Heart right ventricle (tissue), 16 donors: ENCODE data around the gene PIM2. TPM values are rescaled to one million over a fixed set of nuclear protein-coding genes. Genes with fewer than 3 reads are reported as not detected.
A peak's percentile ranks its signal among the peaks of the same experiment; 100 is the strongest.

Source experiments
- ATAC-seq, 8 donors: fragments of 200-7000 bp; cut with Tn5 transposase; one replicate each; pipeline ENCODE4 v1.9.1; 2020; ENCODE audit warnings: mild to moderate bottlenecking in 8 of 8, moderate library complexity in 8 of 8, moderate number of reproducible peaks in 1 of 8
- DNase-seq, 2 donors: peaks; one replicate each; pipeline ENCODE4 v3.0.0-alpha.2; 2020
- H3K27ac ChIP-seq, 10 donors: fragments of 200-600 bp; sonication (generic) in 2 of 10; one replicate each; pipeline versions ENCODE4 v1.5.0 to v1.8.0; 2020 to 2022; ENCODE audit warnings: mild to moderate bottlenecking in 3 of 10
- H3K27me3 ChIP-seq, 7 donors: fragments of 200-600 bp; one replicate each; pipeline ENCODE4 v1.8.0; 2021 to 2022; ENCODE audit warnings: mild to moderate bottlenecking in 2 of 7
- H3K36me3 ChIP-seq, 9 donors: fragments of 200-600 bp; sonication (generic) in 1 of 9; one replicate each; pipeline versions ENCODE4 v1.5.0 to v1.8.0; 2020 to 2022; ENCODE audit warnings: mild to moderate bottlenecking in 2 of 9
- H3K4me1 ChIP-seq, 9 donors: fragments of 200-600 bp; sonication (generic) in 1 of 9; one replicate each; pipeline versions ENCODE4 v1.5.0 to v1.8.0; 2020 to 2022; ENCODE audit warnings: mild to moderate bottlenecking in 4 of 9
- H3K4me3 ChIP-seq, 10 donors: fragments of 200-600 bp; sonication (generic) in 2 of 10; one replicate each; pipeline versions ENCODE4 v1.5.0 to v1.8.0; 2020 to 2022; ENCODE audit warnings: mild to moderate bottlenecking in 7 of 10, moderate library complexity in 2 of 10
- H3K9me3 ChIP-seq, 11 donors: fragments of 200-600 bp in 10 of 11; sonication (generic) in 2 of 11; one replicate each; pipeline versions ENCODE4 v1.5.0 to v1.8.0; 2013 to 2022; ENCODE audit warnings: mild to moderate bottlenecking in 2 of 11, control low read depth in 1 of 11, moderate library complexity in 1 of 11
- CTCF ChIP-seq, 9 donors: fragments of 200-600 bp; sonication (generic) in 2 of 9; IDR thresholded peaks; one replicate each; pipeline versions ENCODE4 v1.5.0 to v1.8.0; 2021 to 2022; ENCODE audit warnings: antibody characterized with exemption in 9 of 9, mild to moderate bottlenecking in 5 of 9, moderate library complexity in 1 of 9
- WGBS, 2 donors: extraction: QIAGEN DNeasy Blood & Tissue Kit; methylation state at CpG; one replicate each; pipeline ENCODE4 v1.1.7; 2013; ENCODE audit warnings: inconsistent platforms in 1 of 2; 5-methylcytosine and 5-hydroxymethylcytosine counted together
- intact Hi-C, 10 donors: fragments of 100-400 bp; cut with DNase I; formaldehyde crosslinking; loops; one replicate each; pipeline versions ENCODE4 v1.11.1 to v1.14.2; 2022
- polyA plus RNA-seq, 2 donors: library from polyadenylated mRNA; stranded (reverse); fragments of 200-250 nt; gene quantifications; one replicate each; pipeline ENCODE4 v1.2.3, GENCODE V29; 2013
- total RNA-seq, 10 donors: library from RNA; stranded (reverse); fragmentation: NEBNext Ultra II Directional in 3 of 10; extraction: Animal tissue kit (Norgen Biotek cat#: 25700) in 3 of 10; gene quantifications; one replicate each; pipeline versions ENCODE4 v1.2.1 to v1.2.4, GENCODE V29; 2021 to 2023
- donor health status: Arrhythmogenic right ventricular cardiomyopathy.
- donor health status: ischemic (EF 13 %, LVEDD 7.1; RV severe dilation, severe dysfunction).
- donor health status: healthy with polysubstance abuse.
- donor health status: DM: no; HTN: yes; CAD: no.
- donor health status: DM: no; HTN: no; CAD: no.
- donor health status: ischemic (EF 25% LVEDD 6.9; RV normal size, moderate dysfunction).
- donor health status: ischemic (EF 25% LVEDD 5.7; RV mildly dilated, moderate dysfunction).
- donor health status: healthy.
- donor health status: DM: yes; HTN: yes; CAD: no.
- donor health status: Ischemic cardiomyopathy.
- donor health status: ischemic (EF 35%, LVEDD 5.7; RV mildly dilated, moderate dysfunction).
- donor health status: nonischemic (EF 11% LVEDD 7.7; RV severe dilation, severe dysfunction).
- donor health status: DM: yes; HTN: yes; CAD: no.
- donor health status: PGD.
- donor health status: ischemic (EF 29% LVEDD 5.4; RV normal size, mild dysfunction).
- donor health status: nonischemic (EF 23%, LVEDD 6.1; RV moderate dilation, normal function).

PIM2 gene
- total and polyA plus RNA-seq, 12 donors: 1.8 to 14.0 (median 3.3) TPM

- no peak for DNase-seq
- peak overlapping the region in 4 of 10 donors; percentile 1 to 47 (median 22) for H3K27ac ChIP-seq
- no peaks in the 10 kb centered on the region for H3K27me3 ChIP-seq
- peaks cover 0 to 11% (median 0%) of the 10 kb centered on the region in 11 donors for H3K9me3 ChIP-seq
- no peaks in the 10 kb centered on the region for H3K36me3 ChIP-seq
- 30 to 42% methylated on average over 5 of the region's 5 CpGs for whole genome bisulfite sequencing, 2 donors
- intact Hi-C loops: loop anchor here in 1 of 10 donors (5.0 kb wide), 1 partner anchor 41 kb away; the partner anchor contains the start of gene GRIPAP1
- TF ChIP-seq CTCF (IDR thresholded peaks at IDR 0.05): no peak
- peaks cover 0 to 15% (median 6%) of the 10 kb centered on the region in 9 donors for H3K4me1 ChIP-seq
- no peak for ATAC-seq
- H3K4me3 ChIP-seq: no peak overlapping the region
Observed at GRCh38 chrX:48961585-48962091, 42.8 kb upstream of the PIM2 start.

GRCh38 chrX:48960291-48960690, 41.5 kb upstream of the PIM2 start:
- H3K9me3 ChIP-seq: peaks cover 0 to 11% (median 0%) of the 10 kb centered on the region in 11 donors
- intact Hi-C loops: loop anchor here in 1 of 10 donors (5.0 kb wide), 1 partner anchor 42 kb away; the partner anchor contains the start of gene GRIPAP1
- ATAC-seq (no peak), DNase-seq (no peak)
- H3K4me1 ChIP-seq: peaks cover 0 to 28% (median 17%) of the 10 kb centered on the region in 9 donors
- no peaks in the 10 kb centered on the region for H3K27me3 ChIP-seq
- H3K27ac ChIP-seq: no peak overlapping the region
- peaks cover 0 to 8% (median 0%) of the 10 kb centered on the region in 9 donors for H3K36me3 ChIP-seq
- 81 to 92% methylated on average over 2 of the region's 2 CpGs for WGBS, 2 donors
- no peak for TF ChIP-seq CTCF (IDR thresholded peaks at IDR 0.05)
- H3K4me3 ChIP-seq: no peak overlapping the region

GRCh38 chrX:48958635-48959094, 39.8 kb upstream of the PIM2 start:
- Histone ChIP-seq H3K27ac (peak overlapping the region; percentile 75 to 99 (median 94)), H3K9me3 (peaks cover 0 to 11% (median 0%) of the 10 kb centered on the region in 11 donors), H3K36me3 (peaks cover 0 to 23% (median 0%) of the 10 kb centered on the region in 9 donors), H3K27me3 (no peaks in the 10 kb centered on the region), H3K4me1 (peaks cover 0 to 45% (median 26%) of the 10 kb centered on the region in 9 donors), H3K4me3 (peak overlapping the region; percentile 21 to 72 (median 62))
- DNase-seq (peak; percentile 31 to 37), ATAC-seq (peak in 6 of 8 donors; percentile 2 to 18 (median 2))
- WGBS, 2 donors: 0% methylated on average over 21 of the region's 21 CpGs
- intact Hi-C loops: loop anchor here in 1 of 10 donors (10.0 kb wide), 1 partner anchor 86 kb away; the partner anchor contains the start of gene TFE3
- TF ChIP-seq CTCF (IDR thresholded peaks at IDR 0.05): no peak

- peak; percentile 92 to 97 (median 96) for ATAC-seq
- Histone ChIP-seq H3K4me1 (peaks cover 0 to 51% (median 31%) of the 10 kb centered on the region in 9 donors), H3K27me3 (no peaks in the 10 kb centered on the region), H3K36me3 (peaks cover 0 to 23% (median 0%) of the 10 kb centered on the region in 9 donors), H3K27ac (peak overlapping the region; percentile 75 to 99 (median 95)), H3K9me3 (peaks cover 0 to 11% (median 0%) of the 10 kb centered on the region in 11 donors), H3K4me3 (peak overlapping the region; percentile 21 to 72 (median 64))
- intact Hi-C loops: loop anchor here in 1 of 10 donors (10.0 kb wide), 1 partner anchor 87 kb away; the partner anchor contains the start of gene TFE3
- WGBS, 2 donors: 0% methylated on average over 56 to 61 of the region's 66 CpGs
- TF ChIP-seq CTCF (IDR thresholded peaks at IDR 0.05): no peak
- DNase-seq: peak; percentile 92 to 96
Observed at GRCh38 chrX:48957827-48958634, 39.2 kb upstream of the PIM2 start.
